Neural crest cell (in vitro differentiated cells): Measurements from ENCODE around the gene MGMT. TPM values are rescaled to one million over a fixed set of nuclear protein-coding genes. Genes with fewer than 3 reads are reported as not detected.
A peak's percentile ranks its signal among the peaks of the same experiment; 100 is the strongest.

Experiments used
- DNase-seq: peaks from one replicate; pipeline ENCODE4 v3.0.0; 2021; ENCODE audit warnings: low read depth, mixed read lengths, low spot score
- H3K27ac Mint-ChIP-seq: one replicate; pipeline ENCODE4 v1.8.0; 2021; ENCODE audit warnings: mild to moderate bottlenecking, mixed read lengths; ENCODE audit not compliant: unreplicated experiment
- H3K27me3 Mint-ChIP-seq: 2 replicates; pipeline ENCODE4 v1.8.0; 2021; ENCODE audit warnings: low read depth, mild to moderate bottlenecking, mixed read lengths
- H3K36me3 Mint-ChIP-seq: 2 replicates; pipeline ENCODE4 v1.8.0; 2021; ENCODE audit warnings: low read depth, mild to moderate bottlenecking, mixed read lengths
- H3K4me1 Mint-ChIP-seq: 2 replicates; pipeline ENCODE4 v1.8.0; 2021; ENCODE audit warnings: mixed read lengths
- H3K4me3 Mint-ChIP-seq: one replicate; pipeline ENCODE4 v1.8.0; 2021; ENCODE audit warnings: mild to moderate bottlenecking, mixed read lengths
- H3K9me3 Mint-ChIP-seq: 2 replicates; pipeline ENCODE4 v1.8.0; 2021; ENCODE audit warnings: mixed read lengths
- total RNA-seq: library from RNA; stranded (reverse); gene quantifications from 2 replicates; pipeline ENCODE4 v1.2.1, GENCODE V29; 2021
- TF ChIP-seq, protein P1 (sequence below): fragments of 200-600 bp; sonication (generic); conservative IDR thresholded peaks from 2 replicates; pipeline ENCODE4 v1.5.0; 2021; ENCODE audit warnings: antibody characterized with exemption, mild to moderate bottlenecking

MGMT gene
- total RNA-seq, 1 donor from 2014 or later: 15.8 TPM

DNA sequence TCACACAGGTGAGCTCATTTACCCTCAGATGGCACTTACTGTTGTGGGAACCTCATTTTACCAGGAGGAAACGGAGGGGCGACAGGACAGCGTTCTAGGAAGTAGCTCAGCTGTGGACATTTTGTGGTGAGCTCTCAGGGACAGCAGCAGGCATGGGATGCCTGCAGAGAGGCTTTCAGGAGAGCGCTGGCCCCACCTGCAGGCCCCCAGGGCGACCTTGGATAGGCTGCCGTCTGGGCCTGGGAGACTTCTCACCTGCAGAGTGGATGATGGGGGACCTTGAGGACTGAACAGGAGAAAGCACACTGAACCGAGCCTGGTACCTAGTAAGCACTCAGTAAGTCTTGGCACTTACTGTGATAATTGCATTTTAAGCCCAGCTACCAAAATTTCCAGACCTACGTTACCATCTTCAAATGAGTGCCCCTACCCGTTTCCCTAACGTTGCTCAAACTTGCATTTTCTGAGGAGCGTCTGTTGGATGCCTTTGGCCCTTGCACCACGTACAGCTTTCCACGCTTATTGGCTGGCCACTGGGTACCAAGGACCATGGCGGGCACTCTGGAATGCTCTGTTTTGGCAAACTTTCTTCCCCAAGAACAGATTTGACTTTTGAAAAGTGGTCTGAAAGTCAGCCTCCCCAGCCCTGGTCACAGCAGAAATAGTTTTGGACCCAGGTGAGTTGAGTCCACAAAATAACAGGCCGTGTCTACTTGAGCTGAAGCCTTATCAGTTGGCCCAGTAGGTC lies 273.7 kb downstream of the MGMT start:
- Mint-ChIP-seq H3K27ac (no peak overlapping the region), H3K4me3 (no peak overlapping the region), H3K36me3 (peaks cover 9% of the 10 kb centered on the region), H3K4me1 (peaks cover 3% of the 10 kb centered on the region), H3K9me3 (peaks cover 4% of the 10 kb centered on the region), H3K27me3 (no peaks in the 10 kb centered on the region)
- TF ChIP-seq, protein P1, sequence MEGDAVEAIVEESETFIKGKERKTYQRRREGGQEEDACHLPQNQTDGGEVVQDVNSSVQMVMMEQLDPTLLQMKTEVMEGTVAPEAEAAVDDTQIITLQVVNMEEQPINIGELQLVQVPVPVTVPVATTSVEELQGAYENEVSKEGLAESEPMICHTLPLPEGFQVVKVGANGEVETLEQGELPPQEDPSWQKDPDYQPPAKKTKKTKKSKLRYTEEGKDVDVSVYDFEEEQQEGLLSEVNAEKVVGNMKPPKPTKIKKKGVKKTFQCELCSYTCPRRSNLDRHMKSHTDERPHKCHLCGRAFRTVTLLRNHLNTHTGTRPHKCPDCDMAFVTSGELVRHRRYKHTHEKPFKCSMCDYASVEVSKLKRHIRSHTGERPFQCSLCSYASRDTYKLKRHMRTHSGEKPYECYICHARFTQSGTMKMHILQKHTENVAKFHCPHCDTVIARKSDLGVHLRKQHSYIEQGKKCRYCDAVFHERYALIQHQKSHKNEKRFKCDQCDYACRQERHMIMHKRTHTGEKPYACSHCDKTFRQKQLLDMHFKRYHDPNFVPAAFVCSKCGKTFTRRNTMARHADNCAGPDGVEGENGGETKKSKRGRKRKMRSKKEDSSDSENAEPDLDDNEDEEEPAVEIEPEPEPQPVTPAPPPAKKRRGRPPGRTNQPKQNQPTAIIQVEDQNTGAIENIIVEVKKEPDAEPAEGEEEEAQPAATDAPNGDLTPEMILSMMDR: no peak
- DNase-seq: no peak

DNA sequence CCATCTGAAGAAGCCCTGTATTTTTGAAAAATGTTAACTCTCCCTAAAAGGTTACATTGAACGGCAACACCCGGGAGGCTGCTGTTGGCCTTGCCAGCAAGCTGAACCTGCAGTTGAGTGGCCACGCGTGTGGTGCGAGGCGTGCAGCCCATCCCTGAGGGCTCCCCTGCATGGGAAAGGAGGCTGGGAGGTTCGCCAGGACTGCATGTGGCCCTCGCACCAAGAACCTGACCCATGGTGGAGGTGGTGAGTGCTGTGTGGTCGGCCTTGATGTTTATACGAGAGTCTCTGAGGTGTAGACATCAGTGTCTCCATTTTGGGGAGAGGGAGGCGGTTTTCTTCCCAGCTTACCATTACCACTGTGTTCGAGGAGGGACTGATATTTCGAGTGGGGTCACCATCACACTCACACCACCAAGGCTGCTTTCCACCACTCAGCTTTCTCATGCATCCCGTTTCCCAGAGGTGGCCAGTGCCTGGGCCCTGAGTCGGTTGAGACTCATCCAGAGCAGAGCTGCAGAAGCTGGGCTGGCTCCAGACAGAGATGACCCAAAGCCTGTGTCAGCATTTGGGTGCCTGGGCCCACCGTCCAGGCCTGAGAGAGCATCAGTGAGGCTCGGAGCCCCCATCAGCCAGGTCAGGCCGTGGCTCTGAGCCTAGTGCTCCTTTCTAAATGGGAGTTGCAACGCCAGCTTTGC lies 274.4 kb downstream of the MGMT start:
- Mint-ChIP-seq H3K4me3 (no peak overlapping the region), H3K9me3 (peaks cover 5% of the 10 kb centered on the region), H3K27me3 (no peaks in the 10 kb centered on the region), H3K27ac (no peak overlapping the region), H3K4me1 (peaks cover 5% of the 10 kb centered on the region), H3K36me3 (peaks cover 9% of the 10 kb centered on the region)
- TF ChIP-seq, protein P1: no peak
- no peak for DNase-seq

- peaks cover 9% of the 10 kb centered on the region for H3K36me3 Mint-ChIP-seq
- no peak overlapping the region for H3K4me3 Mint-ChIP-seq
- peaks cover 5% of the 10 kb centered on the region for H3K4me1 Mint-ChIP-seq
- H3K27ac Mint-ChIP-seq: no peak overlapping the region
- peaks cover 5% of the 10 kb centered on the region for H3K9me3 Mint-ChIP-seq
- DNase-seq: no peak
- TF ChIP-seq, protein P1: no peak
- no peaks in the 10 kb centered on the region for H3K27me3 Mint-ChIP-seq
Observed at GRCh38 chr10:129741978-129742741, 275.1 kb downstream of the MGMT start.

DNA sequence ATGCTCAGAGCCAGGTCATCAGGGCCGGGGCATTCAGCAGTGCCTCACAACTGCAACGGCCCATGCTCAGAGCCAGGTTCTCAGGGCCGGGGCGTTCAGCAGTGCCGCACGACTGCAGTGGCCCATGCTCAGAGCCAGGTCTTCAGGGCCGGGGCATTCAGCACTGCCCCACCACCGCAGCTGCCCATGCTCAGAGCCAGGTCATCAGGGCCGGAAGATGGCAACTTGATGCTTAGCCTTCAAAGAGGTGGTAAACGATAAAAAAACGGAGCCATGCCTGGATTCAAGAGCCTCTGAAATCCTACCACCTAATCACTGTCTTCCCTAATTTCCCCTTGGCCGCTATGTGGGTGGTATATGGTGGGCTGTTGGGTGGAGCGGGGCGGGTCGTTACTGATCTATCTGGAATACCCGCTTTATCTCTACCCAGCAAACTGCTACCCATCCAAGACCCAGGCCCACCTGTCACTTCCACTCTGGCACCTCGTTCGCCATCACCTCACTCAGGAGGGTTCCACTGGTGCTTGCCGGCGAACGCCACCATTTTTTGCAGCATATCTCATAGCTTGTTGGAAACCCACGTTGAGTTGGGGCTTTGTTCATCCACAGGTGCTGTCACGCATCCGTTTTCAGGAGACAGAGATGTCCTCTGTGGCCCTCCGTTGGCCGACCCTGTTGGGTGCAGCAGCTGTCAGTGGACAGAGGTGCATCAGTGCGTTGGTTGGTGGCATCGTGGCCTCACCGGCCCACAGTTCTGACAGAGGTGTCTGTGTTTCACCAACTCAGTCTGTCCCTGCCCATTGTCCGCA lies 275.9 kb downstream of the MGMT start:
- peak overlapping the region; percentile 71 for H3K27ac Mint-ChIP-seq
- H3K27me3 Mint-ChIP-seq: no peaks in the 10 kb centered on the region
- TF ChIP-seq, protein P1: no peak
- no peak overlapping the region for H3K4me3 Mint-ChIP-seq
- peaks cover 5% of the 10 kb centered on the region for H3K9me3 Mint-ChIP-seq
- peaks cover 5% of the 10 kb centered on the region for H3K4me1 Mint-ChIP-seq
- H3K36me3 Mint-ChIP-seq: peaks cover 9% of the 10 kb centered on the region
- DNase-seq: no peak

DNA sequence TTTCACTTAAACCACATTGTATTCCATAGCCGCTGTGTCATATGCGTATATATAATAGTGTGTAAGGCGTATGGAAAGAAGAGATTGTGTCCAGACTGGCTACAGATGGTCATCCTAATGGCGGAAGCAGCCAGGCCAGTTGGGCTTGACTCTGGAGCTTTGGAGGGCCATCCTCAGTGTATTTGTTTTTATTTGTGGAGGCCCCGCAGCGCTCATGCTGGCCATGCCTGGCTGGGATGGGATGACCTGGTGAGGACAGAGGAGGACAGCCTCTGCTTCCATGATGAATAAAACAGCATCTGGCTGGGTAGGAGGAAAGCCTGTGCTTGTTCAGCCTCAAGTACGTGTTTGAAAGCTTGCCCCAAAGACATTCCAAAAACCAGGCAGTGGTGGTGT lies 276.7 kb downstream of the MGMT start:
- no peak overlapping the region for H3K4me3 Mint-ChIP-seq
- peaks cover 12% of the 10 kb centered on the region for H3K36me3 Mint-ChIP-seq
- H3K27ac Mint-ChIP-seq: no peak overlapping the region
- peaks cover 11% of the 10 kb centered on the region for H3K9me3 Mint-ChIP-seq
- DNase-seq: no peak
- TF ChIP-seq, protein P1: no peak
- H3K27me3 Mint-ChIP-seq: no peaks in the 10 kb centered on the region
- peaks cover 5% of the 10 kb centered on the region for H3K4me1 Mint-ChIP-seq
